HG03159 (cell line): ENCODE measurements around the gene MGAT5B.
"Not testable (repeated sequence)": the region's sequence is repeated elsewhere in the genome, so short reads cannot be mapped to it uniquely, and the experiment has no call there.

ENCODE experiments used
- ATAC-seq: cut with Tn5 transposase; IDR thresholded peaks from one replicate; pipeline ENCODE4 v1.9.1; 2021; ENCODE audit warnings: mild to moderate bottlenecking, moderate library complexity; ENCODE audit not compliant: unreplicated experiment

MGAT5B gene

DNA sequence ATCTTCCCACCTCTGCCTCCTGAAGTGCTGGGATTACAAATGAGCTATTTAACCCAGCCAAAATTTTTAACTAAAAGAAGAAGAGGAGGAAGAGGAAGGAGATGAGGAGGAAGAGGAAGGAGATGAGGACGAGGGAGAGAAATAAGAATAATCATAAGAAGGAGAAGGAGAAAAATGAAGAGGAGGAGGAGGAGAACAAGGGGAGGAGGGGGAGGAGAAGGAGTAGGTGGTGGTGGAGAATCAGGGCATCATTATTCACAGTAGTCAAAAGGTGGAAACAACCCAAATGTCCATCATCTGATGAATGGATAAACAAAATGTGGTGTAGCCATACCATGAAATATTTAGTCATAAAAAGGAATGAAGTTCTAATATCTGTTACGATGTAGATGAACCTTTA lies 21.2 kb upstream of the MGAT5B start:
- ATAC-seq: no peak

- ATAC-seq: no peak
Observed at GRCh38 chr17:76848670-76849069, 19.5 kb upstream of the MGAT5B start.

GRCh38 chr17:76849160-76849559 lies 19.0 kb upstream of the MGAT5B start:
- ATAC-seq: not testable (repeated sequence)

DNA sequence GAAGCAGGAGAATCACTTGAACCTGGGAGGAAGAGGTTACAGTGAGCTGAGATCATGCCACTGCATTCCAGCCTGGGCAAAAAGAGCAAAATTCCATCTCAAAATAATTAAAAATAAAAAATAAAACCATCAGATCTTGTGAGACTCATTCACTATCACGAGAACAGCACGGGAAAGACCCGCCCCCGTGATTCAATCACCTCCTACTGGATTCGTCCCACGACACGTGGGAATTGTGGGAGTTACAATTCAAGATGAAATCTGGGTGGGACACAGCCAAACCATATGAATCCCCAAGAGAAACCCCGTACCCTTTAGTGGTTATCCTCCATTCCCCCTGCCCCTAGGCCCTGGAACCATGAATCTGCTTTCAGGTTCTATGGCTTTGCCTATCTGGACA lies 15.4 kb upstream of the MGAT5B start:
- ATAC-seq: no peak

- ATAC-seq: no peak
Observed at GRCh38 chr17:76855105-76855504, 13.1 kb upstream of the MGAT5B start.

DNA sequence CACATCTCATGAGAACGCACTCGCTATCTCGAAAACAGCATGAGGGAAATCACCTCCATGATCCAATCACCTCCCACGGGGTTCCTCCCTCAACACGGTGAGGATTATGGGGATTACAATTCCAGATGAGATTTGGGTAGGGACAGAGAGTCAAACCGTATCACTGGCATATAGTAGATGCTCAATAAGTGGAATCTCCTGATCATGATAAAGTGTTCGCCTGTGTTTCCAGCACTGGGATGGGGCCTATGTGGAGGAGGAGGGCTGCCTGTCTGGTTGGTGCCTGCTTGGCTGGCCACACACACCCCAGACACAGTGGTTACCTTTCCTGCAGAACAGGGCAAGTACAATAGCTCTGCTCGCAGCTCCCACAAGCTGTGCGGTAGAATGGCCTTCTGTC lies 6.1 kb upstream of the MGAT5B start:
- no peak for ATAC-seq

- ATAC-seq: no peak
Observed at GRCh38 chr17:76862494-76862893, 5.7 kb upstream of the MGAT5B start.

DNA sequence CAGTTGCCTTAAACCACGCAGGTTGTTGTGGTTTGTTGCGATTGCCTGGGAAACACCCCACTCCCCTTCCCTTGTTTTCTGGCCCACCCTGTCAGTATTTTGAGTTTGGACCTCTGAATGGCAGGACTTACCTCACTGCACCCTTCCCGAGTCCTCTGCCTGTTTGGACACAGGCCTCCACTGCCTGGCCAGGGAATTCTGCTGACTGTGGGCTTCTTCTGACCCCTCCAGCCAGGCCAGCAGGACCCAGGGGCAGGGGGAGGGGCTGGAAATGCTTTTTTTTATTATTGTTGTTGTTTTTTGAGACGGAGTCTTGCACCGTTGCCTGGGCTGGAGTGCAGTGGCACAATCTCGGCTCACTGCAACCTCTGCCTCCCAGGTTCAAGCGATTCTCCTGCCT lies 4.2 kb upstream of the MGAT5B start:
- ATAC-seq: no peak

GRCh38 chr17:76865174-76865573 lies 3.0 kb upstream of the MGAT5B start:
- no peak for ATAC-seq

DNA sequence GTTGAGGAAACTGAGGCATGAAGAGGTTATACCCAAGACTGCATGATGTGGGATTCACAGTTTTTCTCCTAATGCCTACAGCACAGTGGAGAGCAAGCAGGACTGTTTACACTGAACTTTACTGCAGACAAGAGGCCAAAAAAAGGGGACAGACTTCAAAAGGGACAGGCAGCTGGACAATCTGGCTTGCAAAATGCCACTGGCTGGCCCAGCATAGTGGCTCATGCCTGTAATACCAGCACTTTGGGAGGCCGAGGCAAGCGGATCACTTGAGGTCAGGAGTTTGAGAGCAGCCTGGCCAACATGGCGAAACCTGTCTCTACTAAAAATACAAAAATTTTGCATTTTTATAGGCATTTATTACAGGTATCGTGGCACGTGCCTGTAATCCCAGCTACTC lies 2.0 kb upstream of the MGAT5B start:
- no peak for ATAC-seq

GRCh38 chr17:76866774-76867577 lies 1.2 kb upstream of the MGAT5B start:
- ATAC-seq: no peak

DNA sequence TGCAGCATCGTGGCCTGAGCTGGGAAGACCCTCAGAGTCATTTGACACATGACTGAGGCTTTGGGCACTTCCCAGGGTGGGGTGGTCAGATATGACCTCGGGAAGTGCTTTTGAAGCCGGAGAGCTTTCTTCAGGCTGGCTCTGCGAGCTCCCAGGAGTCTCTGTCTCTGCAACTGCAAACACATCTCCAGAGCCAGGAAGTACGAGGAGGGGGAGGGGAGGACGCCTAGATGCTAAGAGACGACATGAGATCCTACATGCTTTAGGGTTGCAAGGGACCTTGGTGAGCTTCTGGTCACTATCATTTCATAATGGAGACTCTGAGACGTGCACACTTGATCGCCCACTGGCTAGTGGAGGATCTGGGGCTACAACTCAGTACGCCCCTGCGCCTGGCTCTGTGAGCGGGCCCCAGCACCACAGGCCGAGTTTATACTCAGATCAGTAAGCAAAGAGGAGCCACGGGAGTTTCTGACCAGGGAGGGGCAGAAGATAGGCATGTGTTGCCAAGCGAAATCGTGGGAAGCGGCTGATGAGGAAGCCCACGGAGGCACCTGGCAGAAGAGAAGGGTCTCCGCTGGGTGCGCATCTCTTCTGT lies 527 bp upstream of the MGAT5B start:
- ATAC-seq: no peak

- no peak for ATAC-seq
Observed at GRCh38 chr17:76868669-76869495, 678 bp downstream of the MGAT5B start.

GRCh38 chr17:76869496-76870376 lies 1.5 kb downstream of the MGAT5B start:
- ATAC-seq: no peak

- ATAC-seq: no peak
Observed at GRCh38 chr17:76870377-76870714, 2.1 kb downstream of the MGAT5B start.

- no peak for ATAC-seq
Observed at GRCh38 chr17:76871668-76872067, 3.5 kb downstream of the MGAT5B start.

GRCh38 chr17:76872221-76872873 lies 4.1 kb downstream of the MGAT5B start:
- ATAC-seq: no peak

GRCh38 chr17:76872874-76873221 lies 4.6 kb downstream of the MGAT5B start:
- no peak for ATAC-seq

DNA sequence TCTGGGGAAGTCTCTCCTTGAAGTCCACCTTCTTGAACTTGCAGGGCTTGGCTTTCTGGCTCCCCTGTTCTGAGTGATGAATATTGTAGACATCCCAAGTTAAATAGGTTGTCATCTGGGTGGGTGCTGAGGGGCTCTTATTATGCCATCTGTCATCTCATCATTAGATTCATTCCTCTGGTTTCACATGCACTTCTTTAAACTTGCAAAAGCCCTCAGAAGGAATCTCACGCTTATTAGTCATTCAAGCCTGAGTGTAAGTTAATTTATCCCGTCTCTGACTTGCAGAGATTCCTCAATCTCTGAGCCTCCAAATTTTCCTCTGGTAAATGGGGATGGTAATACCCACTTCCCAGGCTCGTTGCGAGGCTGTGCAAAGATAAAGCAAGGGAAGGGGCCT lies 5.7 kb downstream of the MGAT5B start:
- ATAC-seq: no peak

DNA sequence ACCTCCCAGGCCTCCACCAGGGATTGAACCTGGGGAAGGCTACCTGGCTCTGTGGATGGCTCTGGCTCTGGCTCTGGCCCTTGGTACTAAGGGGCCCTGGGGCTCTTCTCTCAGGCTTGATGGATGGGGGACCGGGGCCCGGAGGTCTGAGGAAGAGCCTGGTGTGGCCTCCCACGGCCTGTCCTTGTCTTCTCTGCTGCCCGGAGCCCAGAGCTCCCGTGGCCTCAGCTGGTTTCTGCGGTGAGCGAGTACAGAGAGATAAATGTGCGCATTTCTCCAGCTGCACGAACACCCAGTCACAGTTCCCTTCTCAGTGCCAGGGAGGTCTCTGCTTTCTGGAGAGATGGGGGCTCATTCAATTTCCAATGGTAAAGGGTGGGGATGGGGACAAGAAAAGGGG lies 9.2 kb downstream of the MGAT5B start:
- no peak for ATAC-seq

DNA sequence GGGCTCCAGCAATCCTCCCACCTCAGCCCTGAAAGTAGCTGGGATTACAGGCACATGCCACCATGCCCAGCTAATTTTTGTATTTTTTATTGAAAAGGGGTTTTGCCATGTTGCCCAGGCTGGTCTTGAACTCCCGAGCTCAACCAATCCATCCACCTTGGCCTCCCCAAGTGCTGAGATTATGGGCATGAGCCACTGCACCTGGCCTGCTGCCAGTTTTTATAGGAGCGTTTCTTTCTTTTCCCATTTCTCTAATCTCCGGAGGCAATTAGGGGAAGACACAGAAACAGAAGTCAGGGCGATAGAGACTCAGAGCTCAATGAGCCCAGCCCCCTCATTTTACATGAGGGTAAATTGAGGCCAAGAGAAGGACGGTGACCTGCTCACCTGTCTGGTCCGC lies 10.4 kb downstream of the MGAT5B start:
- no peak for ATAC-seq
